ENCODE measurements around the gene TXNRD2.

- TF ChIP-seq CTCF (conservative IDR thresholded peaks at IDR 0.05; ENCODE audit: low read depth, low read length) (no peak), FOS (IDR thresholded peaks at IDR 0.05; ENCODE audit: low read depth, low read length) (no peak), POLR2A (IDR thresholded peaks at IDR 0.05; ENCODE audit: low read depth, low read length) (no peak), BHLHE40 (IDR thresholded peaks at IDR 0.05; ENCODE audit: low read depth, low read length) (no peak), RCOR1 (IDR thresholded peaks at IDR 0.05; ENCODE audit: insufficient replicate concordance, low read length) (no peak)
These were observed 94.3 kb downstream of the TXNRD2 start for GRCh38 chr22:19847345-19847632.

All from IMR-90 (cell line).